ENCODE data around the gene SNCAIP.

- no peak for TF ChIP-seq TAF1 (IDR thresholded peaks at IDR 0.05; ENCODE audit: low read depth, low read length)
- TF ChIP-seq POLR2A (IDR thresholded peaks at IDR 0.05; ENCODE audit: low read depth, low read length) = no peak
- no peak for TF ChIP-seq POLR2AphosphoS5 (IDR thresholded peaks at IDR 0.05; ENCODE audit: low read depth, low read length)
- TF ChIP-seq SPI1 (IDR thresholded peaks at IDR 0.05; ENCODE audit: low read depth, low read length) = no peak
- TF ChIP-seq POU2F2 (IDR thresholded peaks at IDR 0.05; ENCODE audit: low read depth, low read length) = no peak
- no peak for TF ChIP-seq PAX5 (IDR thresholded peaks at IDR 0.05; ENCODE audit: insufficient read depth, low read length, severe bottlenecking)
Observed at GRCh38 chr5:122405751-122406150, 93.7 kb downstream of the SNCAIP start.
